K562 (cell line): ENCODE results near the gene TPD52L2. TPM values are rescaled to one million over a fixed set of nuclear protein-coding genes. Genes with fewer than 3 reads are reported as not detected.

ENCODE experiments used
- ATF1 ChIP-seq, 2 experiments: fragments of 450-650 bp in 1 of 2; IDR thresholded peaks; 2 replicates each; pipeline ENCODE4 v1.6.1; 2016; ENCODE audit warnings: missing compliant biosample characterization in 1 of 2, missing genetic modification characterization in 1 of 2
- CSDE1 ChIP-seq, 2 experiments: fragments of 450-650 bp; IDR thresholded peaks; 2 replicates each; pipeline ENCODE4 v1.6.1; 2016; ENCODE audit warnings: mild to moderate bottlenecking in 1 of 2
- DDX20 ChIP-seq: fragments of 450-650 bp; IDR thresholded peaks from 2 replicates; pipeline ENCODE4 v1.6.1; 2016; ENCODE audit warnings: missing genetic modification characterization, low read depth, mild to moderate bottlenecking, missing compliant biosample characterization, moderate library complexity
- ETV1 ChIP-seq: fragments of 450-650 bp; conservative IDR thresholded peaks from 2 replicates; pipeline ENCODE4 v1.6.1; 2016; ENCODE audit warnings: missing genetic modification characterization, control low read depth, low read depth, missing compliant biosample characterization
- GABPA ChIP-seq: fragments of 200-800 bp; sonication (Bioruptor generic); conservative IDR thresholded peaks from 2 replicates; pipeline ENCODE4 v1.6.1; 2016; ENCODE audit warnings: low read depth, missing genetic modification characterization, missing compliant biosample characterization
- JUND ChIP-seq, 2 experiments: IDR thresholded peaks; 2 replicates in 1 of 2; 3 replicates in 1 of 2; pipeline ENCODE4 v1.6.1; 2011; ENCODE audit warnings: borderline replicate concordance in 2 of 2, low read depth in 2 of 2, low read length in 2 of 2, improper control_type of control experiment in 1 of 2, missing biosample characterization in 1 of 2, missing genetic modification characterization in 1 of 2, missing genetic modification reagents in 1 of 2
- MAFK ChIP-seq: IDR thresholded peaks from 2 replicates; pipeline ENCODE4 v1.6.1; 2011; ENCODE audit warnings: low read length, improper control_type of control experiment
- MEF2D ChIP-seq: conservative IDR thresholded peaks from 2 replicates; pipeline ENCODE4 v1.6.1; 2016; ENCODE audit warnings: low read depth, missing genetic modification characterization, missing compliant biosample characterization
- SETDB1 ChIP-seq: IDR thresholded peaks from one replicate; pipeline ENCODE4 v1.6.1; 2012; ENCODE audit warnings: low read length, control low read depth, inconsistent platforms
- ZFP36 ChIP-seq: fragments of 150-350 bp; IDR thresholded peaks from 2 replicates; pipeline ENCODE4 v1.6.1; 2018; ENCODE audit warnings: low read length, low read depth; ENCODE audit not compliant: partially characterized antibody
- ZNF121 ChIP-seq: sonication (generic); formaldehyde crosslinking; conservative IDR thresholded peaks from 2 replicates; pipeline ENCODE4 v1.8.0; 2022; ENCODE audit warnings: missing genetic modification reagents
- polyA plus RNA-seq, 8 experiments: library from polyadenylated mRNA; depleted of rRNA in 4 of 8; stranded (reverse) in 5 of 8; unstranded in 3 of 8; fragments of >200 nt; fragmentation: Nextera tagmentation in 2 of 8; fragmentation: Illumina TruSeq in 1 of 8; extraction: Ambion mirVana in 2 of 8; extraction: Trizol in 1 of 8; gene quantifications; 2 replicates each; pipeline versions ENCODE4 v1.2.1 to v1.2.3, GENCODE V29; 2011 to 2014; ENCODE audit warnings: inconsistent platforms in 1 of 8, missing spikeins in 1 of 8
- total RNA-seq, 7 experiments: library from RNA; depleted of rRNA in 6 of 7; stranded (reverse); fragments of >200 nt in 6 of 7; fragmentation: Illumina TruSeq in 2 of 7; extraction: Trizol in 2 of 7; gene quantifications; 2 replicates each; pipeline versions ENCODE4 v1.2.1 to v1.2.3, GENCODE V29; 2011 to 2021; ENCODE audit warnings: low replicate concordance in 1 of 7
- TF ChIP-seq, protein P1 (sequence below): fragments of 250-450 bp; sonication (Bioruptor Pico); IDR thresholded peaks from 2 replicates; pipeline ENCODE4 v1.5.0; 2021
- TF ChIP-seq, protein P2 (sequence below): fragments of 450-650 bp; IDR thresholded peaks from 2 replicates; pipeline ENCODE4 v1.6.1; 2016; ENCODE audit warnings: mild to moderate bottlenecking, moderate library complexity
- TF ChIP-seq, protein P3 (sequence below): fragments of 250-450 bp; sonication (Bioruptor Pico); IDR thresholded peaks from 2 replicates; pipeline ENCODE4 v1.4.0; 2020

The TPD52L2 gene
- total and polyA plus RNA-seq, 9 of the 15 experiments (the other 6 are each of a cell fraction or from before 2014, with no cell fraction given), result 1.9 to 117 (median 74.6) TPM

DNA sequence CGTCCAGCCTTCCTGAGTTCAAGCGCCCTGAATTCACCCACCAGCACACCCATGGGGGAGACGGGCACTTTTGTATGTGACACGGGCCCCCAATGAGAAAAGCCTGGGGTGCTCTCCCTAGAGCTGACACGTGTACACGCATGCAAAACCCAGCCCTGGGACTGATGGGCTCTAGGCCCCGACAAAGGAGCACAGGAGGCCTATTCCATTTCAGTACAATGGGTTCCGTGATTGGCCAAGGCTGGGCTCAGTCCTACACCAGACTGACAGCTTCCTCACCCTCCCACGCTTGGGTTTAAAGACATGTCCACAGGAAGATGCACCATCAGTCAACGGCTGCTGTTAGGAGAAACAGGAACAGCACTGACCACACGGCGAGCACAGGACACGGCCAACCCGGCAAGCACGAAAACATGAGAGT is 42.8 kb upstream of the TPD52L2 start (continued):
- TF ChIP-seq MAFK (no peak), ETV1 (tag) (peak; percentile 35; the same call in 1 of the 2 replicates), ZFP36 (no peak), CSDE1 (IDR thresholded peaks at IDR 0.05) (no peak), GABPA (peak; percentile 56; the same call in 1 of the 2 replicates), ZNF121 (no peak), SETDB1 (no peak), ATF1 (CRISPR knock-in tag; IDR thresholded peaks at IDR 0.05) (no peak), ATF1 (tag; IDR thresholded peaks at IDR 0.05) (0 out of 2 replicates have a peak, but pooled peaks have one; percentile 26), JUND (IDR thresholded peaks at IDR 0.05; ENCODE audit: borderline replicate concordance, low read depth, low read length) (no peak), JUND (tag; IDR thresholded peaks at IDR 0.05; ENCODE audit: borderline replicate concordance, low read depth, low read length) (peak; percentile 42; the same call in 1 of the 3 replicates), MEF2D (no peak), DDX20 (tag) (no peak)
- TF ChIP-seq, protein P1, sequence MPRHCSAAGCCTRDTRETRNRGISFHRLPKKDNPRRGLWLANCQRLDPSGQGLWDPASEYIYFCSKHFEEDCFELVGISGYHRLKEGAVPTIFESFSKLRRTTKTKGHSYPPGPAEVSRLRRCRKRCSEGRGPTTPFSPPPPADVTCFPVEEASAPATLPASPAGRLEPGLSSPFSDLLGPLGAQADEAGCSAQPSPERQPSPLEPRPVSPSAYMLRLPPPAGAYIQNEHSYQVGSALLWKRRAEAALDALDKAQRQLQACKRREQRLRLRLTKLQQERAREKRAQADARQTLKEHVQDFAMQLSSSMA (CRISPR knock-in tag), result no peak
- TF ChIP-seq, protein P2, sequence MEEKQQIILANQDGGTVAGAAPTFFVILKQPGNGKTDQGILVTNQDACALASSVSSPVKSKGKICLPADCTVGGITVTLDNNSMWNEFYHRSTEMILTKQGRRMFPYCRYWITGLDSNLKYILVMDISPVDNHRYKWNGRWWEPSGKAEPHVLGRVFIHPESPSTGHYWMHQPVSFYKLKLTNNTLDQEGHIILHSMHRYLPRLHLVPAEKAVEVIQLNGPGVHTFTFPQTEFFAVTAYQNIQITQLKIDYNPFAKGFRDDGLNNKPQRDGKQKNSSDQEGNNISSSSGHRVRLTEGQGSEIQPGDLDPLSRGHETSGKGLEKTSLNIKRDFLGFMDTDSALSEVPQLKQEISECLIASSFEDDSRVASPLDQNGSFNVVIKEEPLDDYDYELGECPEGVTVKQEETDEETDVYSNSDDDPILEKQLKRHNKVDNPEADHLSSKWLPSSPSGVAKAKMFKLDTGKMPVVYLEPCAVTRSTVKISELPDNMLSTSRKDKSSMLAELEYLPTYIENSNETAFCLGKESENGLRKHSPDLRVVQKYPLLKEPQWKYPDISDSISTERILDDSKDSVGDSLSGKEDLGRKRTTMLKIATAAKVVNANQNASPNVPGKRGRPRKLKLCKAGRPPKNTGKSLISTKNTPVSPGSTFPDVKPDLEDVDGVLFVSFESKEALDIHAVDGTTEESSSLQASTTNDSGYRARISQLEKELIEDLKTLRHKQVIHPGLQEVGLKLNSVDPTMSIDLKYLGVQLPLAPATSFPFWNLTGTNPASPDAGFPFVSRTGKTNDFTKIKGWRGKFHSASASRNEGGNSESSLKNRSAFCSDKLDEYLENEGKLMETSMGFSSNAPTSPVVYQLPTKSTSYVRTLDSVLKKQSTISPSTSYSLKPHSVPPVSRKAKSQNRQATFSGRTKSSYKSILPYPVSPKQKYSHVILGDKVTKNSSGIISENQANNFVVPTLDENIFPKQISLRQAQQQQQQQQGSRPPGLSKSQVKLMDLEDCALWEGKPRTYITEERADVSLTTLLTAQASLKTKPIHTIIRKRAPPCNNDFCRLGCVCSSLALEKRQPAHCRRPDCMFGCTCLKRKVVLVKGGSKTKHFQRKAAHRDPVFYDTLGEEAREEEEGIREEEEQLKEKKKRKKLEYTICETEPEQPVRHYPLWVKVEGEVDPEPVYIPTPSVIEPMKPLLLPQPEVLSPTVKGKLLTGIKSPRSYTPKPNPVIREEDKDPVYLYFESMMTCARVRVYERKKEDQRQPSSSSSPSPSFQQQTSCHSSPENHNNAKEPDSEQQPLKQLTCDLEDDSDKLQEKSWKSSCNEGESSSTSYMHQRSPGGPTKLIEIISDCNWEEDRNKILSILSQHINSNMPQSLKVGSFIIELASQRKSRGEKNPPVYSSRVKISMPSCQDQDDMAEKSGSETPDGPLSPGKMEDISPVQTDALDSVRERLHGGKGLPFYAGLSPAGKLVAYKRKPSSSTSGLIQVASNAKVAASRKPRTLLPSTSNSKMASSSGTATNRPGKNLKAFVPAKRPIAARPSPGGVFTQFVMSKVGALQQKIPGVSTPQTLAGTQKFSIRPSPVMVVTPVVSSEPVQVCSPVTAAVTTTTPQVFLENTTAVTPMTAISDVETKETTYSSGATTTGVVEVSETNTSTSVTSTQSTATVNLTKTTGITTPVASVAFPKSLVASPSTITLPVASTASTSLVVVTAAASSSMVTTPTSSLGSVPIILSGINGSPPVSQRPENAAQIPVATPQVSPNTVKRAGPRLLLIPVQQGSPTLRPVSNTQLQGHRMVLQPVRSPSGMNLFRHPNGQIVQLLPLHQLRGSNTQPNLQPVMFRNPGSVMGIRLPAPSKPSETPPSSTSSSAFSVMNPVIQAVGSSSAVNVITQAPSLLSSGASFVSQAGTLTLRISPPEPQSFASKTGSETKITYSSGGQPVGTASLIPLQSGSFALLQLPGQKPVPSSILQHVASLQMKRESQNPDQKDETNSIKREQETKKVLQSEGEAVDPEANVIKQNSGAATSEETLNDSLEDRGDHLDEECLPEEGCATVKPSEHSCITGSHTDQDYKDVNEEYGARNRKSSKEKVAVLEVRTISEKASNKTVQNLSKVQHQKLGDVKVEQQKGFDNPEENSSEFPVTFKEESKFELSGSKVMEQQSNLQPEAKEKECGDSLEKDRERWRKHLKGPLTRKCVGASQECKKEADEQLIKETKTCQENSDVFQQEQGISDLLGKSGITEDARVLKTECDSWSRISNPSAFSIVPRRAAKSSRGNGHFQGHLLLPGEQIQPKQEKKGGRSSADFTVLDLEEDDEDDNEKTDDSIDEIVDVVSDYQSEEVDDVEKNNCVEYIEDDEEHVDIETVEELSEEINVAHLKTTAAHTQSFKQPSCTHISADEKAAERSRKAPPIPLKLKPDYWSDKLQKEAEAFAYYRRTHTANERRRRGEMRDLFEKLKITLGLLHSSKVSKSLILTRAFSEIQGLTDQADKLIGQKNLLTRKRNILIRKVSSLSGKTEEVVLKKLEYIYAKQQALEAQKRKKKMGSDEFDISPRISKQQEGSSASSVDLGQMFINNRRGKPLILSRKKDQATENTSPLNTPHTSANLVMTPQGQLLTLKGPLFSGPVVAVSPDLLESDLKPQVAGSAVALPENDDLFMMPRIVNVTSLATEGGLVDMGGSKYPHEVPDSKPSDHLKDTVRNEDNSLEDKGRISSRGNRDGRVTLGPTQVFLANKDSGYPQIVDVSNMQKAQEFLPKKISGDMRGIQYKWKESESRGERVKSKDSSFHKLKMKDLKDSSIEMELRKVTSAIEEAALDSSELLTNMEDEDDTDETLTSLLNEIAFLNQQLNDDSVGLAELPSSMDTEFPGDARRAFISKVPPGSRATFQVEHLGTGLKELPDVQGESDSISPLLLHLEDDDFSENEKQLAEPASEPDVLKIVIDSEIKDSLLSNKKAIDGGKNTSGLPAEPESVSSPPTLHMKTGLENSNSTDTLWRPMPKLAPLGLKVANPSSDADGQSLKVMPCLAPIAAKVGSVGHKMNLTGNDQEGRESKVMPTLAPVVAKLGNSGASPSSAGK, result peak; percentile 54
- TF ChIP-seq, protein P3, sequence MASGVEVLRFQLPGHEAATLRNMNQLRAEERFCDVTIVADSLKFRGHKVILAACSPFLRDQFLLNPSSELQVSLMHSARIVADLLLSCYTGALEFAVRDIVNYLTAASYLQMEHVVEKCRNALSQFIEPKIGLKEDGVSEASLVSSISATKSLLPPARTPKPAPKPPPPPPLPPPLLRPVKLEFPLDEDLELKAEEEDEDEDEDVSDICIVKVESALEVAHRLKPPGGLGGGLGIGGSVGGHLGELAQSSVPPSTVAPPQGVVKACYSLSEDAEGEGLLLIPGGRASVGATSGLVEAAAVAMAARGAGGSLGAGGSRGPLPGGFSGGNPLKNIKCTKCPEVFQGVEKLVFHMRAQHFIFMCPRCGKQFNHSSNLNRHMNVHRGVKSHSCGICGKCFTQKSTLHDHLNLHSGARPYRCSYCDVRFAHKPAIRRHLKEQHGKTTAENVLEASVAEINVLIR, result no peak
